ENCODE measurements around the gene GFOD2. TPM values are rescaled to one million over a fixed set of nuclear protein-coding genes. Genes with fewer than 3 reads are reported as not detected.

Gene GFOD2, protein sequence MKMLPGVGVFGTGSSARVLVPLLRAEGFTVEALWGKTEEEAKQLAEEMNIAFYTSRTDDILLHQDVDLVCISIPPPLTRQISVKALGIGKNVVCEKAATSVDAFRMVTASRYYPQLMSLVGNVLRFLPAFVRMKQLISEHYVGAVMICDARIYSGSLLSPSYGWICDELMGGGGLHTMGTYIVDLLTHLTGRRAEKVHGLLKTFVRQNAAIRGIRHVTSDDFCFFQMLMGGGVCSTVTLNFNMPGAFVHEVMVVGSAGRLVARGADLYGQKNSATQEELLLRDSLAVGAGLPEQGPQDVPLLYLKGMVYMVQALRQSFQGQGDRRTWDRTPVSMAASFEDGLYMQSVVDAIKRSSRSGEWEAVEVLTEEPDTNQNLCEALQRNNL
- 10 to 100 TPM; 14.4 to 19.4 (median 16.9) TPM for total RNA-seq (2021; fragmentation: NEBNext Ultra II Directional; extraction: Animal tissue kit (Norgen Biotek cat#: 25700))
- long read RNA-seq, full-length matches to known transcripts: 16 of 20 reads
- long read RNA-seq, partial matches to known transcripts: 3 of 20 reads
- long read RNA-seq, other reads (novel, unspliced or antisense): 1 of 20 reads

DNA sequence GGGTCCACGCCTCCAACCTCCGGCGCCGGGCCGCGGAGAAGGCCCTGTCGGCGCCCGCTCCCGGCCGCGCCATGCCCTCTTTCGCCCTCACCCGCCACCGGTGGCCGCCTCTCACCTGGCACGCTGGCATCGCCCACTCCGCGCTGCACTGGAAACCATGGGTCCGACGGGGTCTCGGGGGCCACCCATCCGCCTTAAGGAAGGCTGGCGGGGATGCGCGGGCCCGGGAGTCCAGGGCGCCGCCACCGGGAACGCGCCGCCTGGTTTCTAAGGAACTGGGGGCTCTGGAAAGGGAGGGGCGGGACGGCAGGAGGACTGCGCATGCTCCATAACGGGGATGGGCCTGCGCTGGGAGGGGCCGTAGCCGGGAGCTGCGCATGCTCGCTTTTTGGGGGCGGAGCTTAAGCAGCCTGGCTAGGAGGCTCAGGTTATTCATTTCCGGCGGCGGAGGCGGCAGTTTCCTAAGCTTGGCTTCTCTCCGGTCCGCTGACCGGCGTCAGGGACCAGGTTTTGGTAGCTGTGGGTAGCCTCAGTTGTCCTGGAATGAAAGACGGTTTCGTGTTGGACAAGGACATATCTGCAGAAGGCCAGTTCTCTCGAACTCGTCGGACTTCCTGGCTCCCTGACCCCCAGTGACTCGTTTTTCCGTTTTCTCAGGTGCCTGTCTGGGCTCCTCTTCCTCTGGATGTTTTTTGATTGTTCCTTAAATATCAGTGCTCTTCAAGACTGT lies at the start of gene GFOD2:
TSS of gene GFOD2 (minus strand) at position 269 of the 730 bp plus-strand sequence. CDS start 33,601 bp downstream, outside the sequence.
- Mint-ChIP-seq H3K4me1 (ENCODE audit: low read depth) (peaks cover 45% of the 10 kb centered on the region), H3K27ac (peak within 1 kb of the TSS; percentile 95), H3K4me3 (peak within 1 kb of the TSS; percentile 93), H3K36me3 (ENCODE audit: low read depth) (no peaks in the 10 kb centered on the region), H3K9me3 (no peaks in the 10 kb centered on the region), H3K27me3 (ENCODE audit: insufficient read depth) (peaks cover 5% of the 10 kb centered on the region; the same call in 1 of the 2 replicates)
- TF ChIP-seq, protein P1, sequence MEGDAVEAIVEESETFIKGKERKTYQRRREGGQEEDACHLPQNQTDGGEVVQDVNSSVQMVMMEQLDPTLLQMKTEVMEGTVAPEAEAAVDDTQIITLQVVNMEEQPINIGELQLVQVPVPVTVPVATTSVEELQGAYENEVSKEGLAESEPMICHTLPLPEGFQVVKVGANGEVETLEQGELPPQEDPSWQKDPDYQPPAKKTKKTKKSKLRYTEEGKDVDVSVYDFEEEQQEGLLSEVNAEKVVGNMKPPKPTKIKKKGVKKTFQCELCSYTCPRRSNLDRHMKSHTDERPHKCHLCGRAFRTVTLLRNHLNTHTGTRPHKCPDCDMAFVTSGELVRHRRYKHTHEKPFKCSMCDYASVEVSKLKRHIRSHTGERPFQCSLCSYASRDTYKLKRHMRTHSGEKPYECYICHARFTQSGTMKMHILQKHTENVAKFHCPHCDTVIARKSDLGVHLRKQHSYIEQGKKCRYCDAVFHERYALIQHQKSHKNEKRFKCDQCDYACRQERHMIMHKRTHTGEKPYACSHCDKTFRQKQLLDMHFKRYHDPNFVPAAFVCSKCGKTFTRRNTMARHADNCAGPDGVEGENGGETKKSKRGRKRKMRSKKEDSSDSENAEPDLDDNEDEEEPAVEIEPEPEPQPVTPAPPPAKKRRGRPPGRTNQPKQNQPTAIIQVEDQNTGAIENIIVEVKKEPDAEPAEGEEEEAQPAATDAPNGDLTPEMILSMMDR (IDR thresholded peaks at IDR 0.05): 0 out of 2 replicates have a peak, but pooled peaks have one; percentile 6
- DNase-seq: peak; percentile 89

DNA sequence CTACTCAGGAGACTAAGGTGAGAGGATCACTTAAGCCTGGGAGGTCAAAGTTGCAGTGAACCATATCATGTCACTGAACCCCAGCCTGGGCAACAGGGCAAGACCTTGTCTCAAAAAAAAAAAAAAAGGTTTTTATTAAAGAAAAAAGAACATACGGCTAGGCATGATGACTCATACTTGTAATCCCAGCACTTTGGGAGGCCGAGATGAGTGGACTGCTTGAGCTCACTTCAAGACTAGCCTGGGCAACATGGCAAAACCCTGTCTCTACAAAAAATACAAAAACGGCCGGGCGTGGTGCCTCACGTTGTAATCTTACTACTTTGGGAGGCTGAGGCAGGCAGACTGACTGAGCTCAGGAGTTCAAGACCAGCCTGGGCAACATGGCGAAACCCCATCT lies 48.8 kb upstream of the GFOD2 start:
- H3K9me3 Mint-ChIP-seq: no peaks in the 10 kb centered on the region
- peaks cover 18% of the 10 kb centered on the region for H3K4me1 Mint-ChIP-seq (ENCODE audit: low read depth)
- H3K4me3 Mint-ChIP-seq: no peak overlapping the region
- H3K27ac Mint-ChIP-seq: peak overlapping the region; percentile 73
- peaks cover 1% of the 10 kb centered on the region; the same call in 1 of the 2 replicates for H3K27me3 Mint-ChIP-seq (ENCODE audit: insufficient read depth)
- TF ChIP-seq, protein P1 (IDR thresholded peaks at IDR 0.05): no peak
- peak; percentile 60 for DNase-seq
- peaks cover 28% of the 10 kb centered on the region for H3K36me3 Mint-ChIP-seq (ENCODE audit: low read depth)

DNA sequence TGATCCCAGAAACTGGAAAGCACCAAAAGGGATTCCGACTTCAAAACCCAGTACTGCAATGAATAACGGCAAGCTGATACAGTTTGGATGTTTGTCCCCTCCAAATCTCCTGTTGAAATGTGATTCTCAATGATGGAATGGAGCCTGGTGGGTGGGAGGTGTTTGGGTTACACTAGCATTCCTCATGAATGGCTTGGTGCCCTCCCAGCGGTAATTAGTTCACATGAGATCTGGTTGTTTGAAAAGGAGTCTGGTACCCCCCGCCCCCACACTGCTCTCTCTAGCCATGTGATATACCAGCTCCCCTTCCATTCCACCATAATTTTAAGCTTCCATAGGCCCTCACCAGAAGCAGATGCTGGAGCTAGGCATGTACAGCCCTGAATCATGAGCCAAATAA lies 47.2 kb upstream of the GFOD2 start:
- peaks cover 9% of the 10 kb centered on the region for H3K4me1 Mint-ChIP-seq (ENCODE audit: low read depth)
- TF ChIP-seq, protein P1 (IDR thresholded peaks at IDR 0.05): no peak
- no peaks in the 10 kb centered on the region for H3K9me3 Mint-ChIP-seq
- H3K4me3 Mint-ChIP-seq: no peak overlapping the region
- peaks cover 2% of the 10 kb centered on the region; the same call in 1 of the 2 replicates for H3K27me3 Mint-ChIP-seq (ENCODE audit: insufficient read depth)
- H3K36me3 Mint-ChIP-seq (ENCODE audit: low read depth): peaks cover 13% of the 10 kb centered on the region
- no peak overlapping the region for H3K27ac Mint-ChIP-seq
- DNase-seq: no peak

DNA sequence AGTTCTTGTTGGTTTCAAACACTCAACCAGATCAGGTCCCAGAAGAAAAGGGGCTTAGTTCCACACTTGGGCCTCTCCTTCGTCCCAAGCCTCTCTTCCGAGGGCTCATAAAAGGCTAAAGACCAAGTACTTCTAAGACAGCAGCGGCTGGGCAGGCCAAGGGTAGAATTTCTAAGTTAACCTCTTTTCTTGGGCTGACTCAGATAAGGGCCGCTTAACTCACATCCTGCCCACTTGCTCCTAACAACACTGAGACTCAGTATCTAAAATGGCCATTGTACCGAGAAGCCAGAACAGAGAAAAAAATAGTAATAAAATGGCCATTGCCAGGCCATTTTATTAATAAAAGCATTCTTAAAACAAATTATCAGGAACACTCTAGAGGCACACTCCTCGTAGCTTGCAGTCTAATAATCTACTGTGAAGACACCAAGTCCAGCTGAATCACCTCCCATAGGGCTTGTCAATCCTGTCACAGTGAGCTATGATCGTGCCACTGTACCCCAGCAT lies 45.1 kb upstream of the GFOD2 start:
- Mint-ChIP-seq H3K4me1 (ENCODE audit: low read depth) (no peaks in the 10 kb centered on the region; the same call in 1 of the 2 replicates), H3K36me3 (ENCODE audit: low read depth) (peaks cover 10% of the 10 kb centered on the region; the same call in 1 of the 2 replicates), H3K9me3 (no peaks in the 10 kb centered on the region), H3K4me3 (no peak overlapping the region), H3K27me3 (ENCODE audit: insufficient read depth) (peaks cover 2% of the 10 kb centered on the region; the same call in 1 of the 2 replicates), H3K27ac (no peak overlapping the region)
- DNase-seq: no peak
- TF ChIP-seq, protein P1 (IDR thresholded peaks at IDR 0.05): no peak

DNA sequence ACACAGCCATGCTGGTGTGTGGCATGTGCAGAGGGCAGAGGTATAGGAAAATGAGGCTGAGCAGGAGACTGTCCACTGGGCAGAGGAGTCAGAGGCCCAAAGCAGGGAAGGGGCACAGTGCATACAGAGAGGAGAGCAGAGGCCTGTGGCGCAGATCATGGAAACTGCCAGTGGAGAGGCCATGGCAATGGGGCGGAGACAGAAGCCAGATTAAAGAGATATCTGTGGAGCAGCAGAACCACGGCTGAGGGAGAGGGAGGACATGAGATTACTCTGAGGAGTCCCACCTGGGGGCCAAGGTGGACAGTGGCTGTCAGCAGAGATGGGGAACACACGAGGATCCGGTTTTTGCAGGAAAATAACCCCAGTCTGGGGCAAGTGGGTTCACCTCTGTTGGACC lies 44.0 kb upstream of the GFOD2 start:
- TF ChIP-seq, protein P1 (IDR thresholded peaks at IDR 0.05): no peak
- H3K36me3 Mint-ChIP-seq (ENCODE audit: low read depth): peaks cover 10% of the 10 kb centered on the region; the same call in 1 of the 2 replicates
- no peak overlapping the region for H3K4me3 Mint-ChIP-seq
- DNase-seq: no peak
- no peak overlapping the region for H3K27ac Mint-ChIP-seq
- no peaks in the 10 kb centered on the region; the same call in 1 of the 2 replicates for H3K4me1 Mint-ChIP-seq (ENCODE audit: low read depth)
- H3K27me3 Mint-ChIP-seq (ENCODE audit: insufficient read depth): peaks cover 2% of the 10 kb centered on the region; the same call in 1 of the 2 replicates
- no peaks in the 10 kb centered on the region for H3K9me3 Mint-ChIP-seq

Measured in HFFc6 (cell line).